Stimulated activated CD4-positive, alpha-beta T cell treated with anti-CD3 and anti-CD28 coated beads, Interleukin-15, amount 100 ng/mL, for 48 hours (primary cell): ENCODE measurements around the gene LRRC56.

ENCODE experiments used
- DNase-seq, 2 donors: peaks; one replicate each; pipeline ENCODE4 v3.0.0-alpha.2; 2020; ENCODE audit warnings: low read depth in 2 of 2

LRRC56 gene

GRCh38 chr11:539971-540481, 2.7 kb downstream of the LRRC56 start:
- DNase-seq, result no peak

GRCh38 chr11:540583-541432, 3.5 kb downstream of the LRRC56 start:
- DNase-seq, result no peak

GRCh38 chr11:541433-541885, 4.1 kb downstream of the LRRC56 start:
- no peak for DNase-seq

GRCh38 chr11:544817-545166, 7.5 kb downstream of the LRRC56 start:
- DNase-seq, result no peak

GRCh38 chr11:545171-545570, 7.8 kb downstream of the LRRC56 start:
- no peak for DNase-seq

GRCh38 chr11:548700-549603, 11.6 kb downstream of the LRRC56 start:
- DNase-seq, result no peak

GRCh38 chr11:550021-550745, 12.9 kb downstream of the LRRC56 start:
- no peak for DNase-seq

GRCh38 chr11:550746-551085, 13.4 kb downstream of the LRRC56 start:
- no peak for DNase-seq

- no peak for DNase-seq
Measured at GRCh38 chr11:551131-551530, 13.8 kb downstream of the LRRC56 start.

- DNase-seq, result no peak
Measured at GRCh38 chr11:551596-551995, 14.3 kb downstream of the LRRC56 start.

- DNase-seq, result no peak
Measured at GRCh38 chr11:553083-553987, 16.0 kb downstream of the LRRC56 start.

GRCh38 chr11:553988-554340, 16.6 kb downstream of the LRRC56 start:
- no peak for DNase-seq

- peak in 1 of 2 donors; percentile 74 for DNase-seq
Measured at GRCh38 chr11:554428-555226, 17.3 kb downstream of the LRRC56 start.

GRCh38 chr11:555227-555779, 18.0 kb downstream of the LRRC56 start:
- DNase-seq, result no peak

GRCh38 chr11:555780-556661, 18.7 kb downstream of the LRRC56 start:
- DNase-seq, result no peak

- DNase-seq, result no peak
Measured at GRCh38 chr11:556662-557256, 19.4 kb downstream of the LRRC56 start.

- no peak for DNase-seq
Measured at GRCh38 chr11:557328-558132, 20.2 kb downstream of the LRRC56 start.

- no peak for DNase-seq
Measured at GRCh38 chr11:558503-558902, 21.2 kb downstream of the LRRC56 start.
